ENCODE data around the gene STYXL1.

DNA sequence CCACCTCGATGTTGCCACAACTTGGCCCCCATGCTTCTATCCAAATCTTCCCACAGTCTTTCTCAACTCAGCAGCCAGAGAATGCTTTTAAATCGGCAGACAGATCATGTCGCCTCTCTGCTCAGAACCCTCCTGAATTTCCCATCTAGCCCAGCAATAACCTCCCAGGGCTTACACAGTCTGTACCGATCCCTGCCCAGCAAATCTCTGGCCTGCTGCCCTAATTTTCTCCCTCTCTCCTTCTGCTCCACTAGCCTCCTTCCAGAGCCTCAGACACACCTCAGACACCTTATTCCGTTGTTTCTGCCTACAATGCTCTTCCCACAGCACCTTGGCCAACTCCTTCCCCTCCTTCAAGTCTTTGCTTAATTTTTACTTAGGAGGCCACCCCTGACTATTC, 32.4 kb upstream of the STYXL1 start:
- TF ChIP-seq, protein P1, sequence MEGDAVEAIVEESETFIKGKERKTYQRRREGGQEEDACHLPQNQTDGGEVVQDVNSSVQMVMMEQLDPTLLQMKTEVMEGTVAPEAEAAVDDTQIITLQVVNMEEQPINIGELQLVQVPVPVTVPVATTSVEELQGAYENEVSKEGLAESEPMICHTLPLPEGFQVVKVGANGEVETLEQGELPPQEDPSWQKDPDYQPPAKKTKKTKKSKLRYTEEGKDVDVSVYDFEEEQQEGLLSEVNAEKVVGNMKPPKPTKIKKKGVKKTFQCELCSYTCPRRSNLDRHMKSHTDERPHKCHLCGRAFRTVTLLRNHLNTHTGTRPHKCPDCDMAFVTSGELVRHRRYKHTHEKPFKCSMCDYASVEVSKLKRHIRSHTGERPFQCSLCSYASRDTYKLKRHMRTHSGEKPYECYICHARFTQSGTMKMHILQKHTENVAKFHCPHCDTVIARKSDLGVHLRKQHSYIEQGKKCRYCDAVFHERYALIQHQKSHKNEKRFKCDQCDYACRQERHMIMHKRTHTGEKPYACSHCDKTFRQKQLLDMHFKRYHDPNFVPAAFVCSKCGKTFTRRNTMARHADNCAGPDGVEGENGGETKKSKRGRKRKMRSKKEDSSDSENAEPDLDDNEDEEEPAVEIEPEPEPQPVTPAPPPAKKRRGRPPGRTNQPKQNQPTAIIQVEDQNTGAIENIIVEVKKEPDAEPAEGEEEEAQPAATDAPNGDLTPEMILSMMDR (IDR thresholded peaks at IDR 0.05) = no peak
- no peak for TF ChIP-seq POLR2A (IDR thresholded peaks at IDR 0.05)
